Measurements from ENCODE around the gene HSD17B13. TPM values are rescaled to one million over a fixed set of nuclear protein-coding genes. Genes with fewer than 3 reads are reported as not detected.

HSD17B13 gene
- total and polyA plus RNA-seq, 4 donors: 0.05 to 1.1 (median 0.35) TPM

Small RNAs within 50 kb of the gene (microRNA-seq; reads per million reads assigned to microRNA genes)
- gene MIR5705: 0 reads per million in 2 donors

Other genes starting within 250 kb of the HSD17B13 start
- 10 to 100 TPM; 11.0 to 11.4 TPM for gene KLHL8, start 102.3 kb downstream of the HSD17B13 start, total RNA-seq
- 1 to 10 TPM; 4.2 to 6.0 TPM for gene KLHL8, start 102.3 kb downstream of the HSD17B13 start, polyA plus RNA-seq
- 10 to 100 TPM; 35.5 to 74.8 TPM for gene HSD17B11, start 68.3 kb upstream of the HSD17B13 start, total RNA-seq
- 10 to 100 TPM; 52.6 to 77.6 TPM for gene HSD17B11, start 68.3 kb upstream of the HSD17B13 start, polyA plus RNA-seq
- 10 to 100 TPM; 22.2 to 29.1 TPM for gene NUDT9, start 99.7 kb upstream of the HSD17B13 start, total RNA-seq
- gene NUDT9, start 99.7 kb upstream of the HSD17B13 start, polyA plus RNA-seq: 10 to 100 TPM; 38.7 to 39.0 TPM
- 1,000 to 10,000 TPM; 1,343 to 1,668 TPM for gene SPARCL1, start 206.5 kb upstream of the HSD17B13 start, total RNA-seq
- 1,000 to 10,000 TPM; 1,112 to 1,276 TPM for gene SPARCL1, start 206.5 kb upstream of the HSD17B13 start, polyA plus RNA-seq